WTC11 (cell line): Measurements from ENCODE around the gene PDLIM5. TPM values are rescaled to one million over a fixed set of nuclear protein-coding genes. Genes with fewer than 3 reads are reported as not detected.

Source experiments
- ATAC-seq: fragments of 200-7000 bp; cut with Tn5 transposase; 2 replicates; pipeline ENCODE4 v1.10.0; 2021; ENCODE audit warnings: mild to moderate bottlenecking, moderate library complexity
- CTCF ChIA-PET: fragments of 300-600 bp; sonication (Branson Sonifier 250); formaldehyde crosslinking; loops from one replicate; lab custom pipeline; 2021; ENCODE audit warnings: antibody characterized with exemption; lab: Charles Lee
- POLR2A ChIA-PET: fragments of 350-600 bp; sonication (Branson Sonifier 250); formaldehyde crosslinking; loops from one replicate; lab custom pipeline; 2021; ENCODE audit warnings: antibody characterized with exemption; lab: Charles Lee
- DNase-seq: peaks from one replicate; pipeline ENCODE4 v3.0.0; 2021; ENCODE audit warnings: low spot score
- H3K27ac Mint-ChIP-seq: 2 replicates; pipeline ENCODE4 v1.8.0; 2021; ENCODE audit warnings: mixed read lengths
- H3K27me3 Mint-ChIP-seq: 2 replicates; pipeline ENCODE4 v1.8.0; 2021; ENCODE audit warnings: low read depth, mild to moderate bottlenecking, moderate library complexity, mixed read lengths
- H3K36me3 Mint-ChIP-seq: 2 replicates; pipeline ENCODE4 v1.8.0; 2021; ENCODE audit warnings: mixed read lengths
- H3K4me1 Mint-ChIP-seq: 2 replicates; pipeline ENCODE4 v1.8.0; 2022; ENCODE audit warnings: mixed read lengths
- H3K4me3 Mint-ChIP-seq: 2 replicates; pipeline ENCODE4 v1.8.0; 2021; ENCODE audit warnings: mild to moderate bottlenecking, moderate library complexity, mixed read lengths
- H3K9me3 Mint-ChIP-seq: 2 replicates; pipeline ENCODE4 v1.8.0; 2021; ENCODE audit warnings: mixed read lengths
- ATF2 ChIP-seq: sonication (generic); formaldehyde crosslinking; IDR thresholded peaks from 2 replicates; pipeline ENCODE4 v1.8.1; 2022; ENCODE audit warnings: low read depth, missing genetic modification reagents, borderline replicate concordance
- CREB1 ChIP-seq: sonication (generic); formaldehyde crosslinking; IDR thresholded peaks from 2 replicates; pipeline ENCODE4 v1.8.0; 2023; ENCODE audit warnings: mild to moderate bottlenecking, missing genetic modification reagents
- CREM ChIP-seq: sonication (generic); formaldehyde crosslinking; IDR thresholded peaks from 2 replicates; pipeline ENCODE4 v1.8.1; 2022; ENCODE audit warnings: mild to moderate bottlenecking, missing genetic modification reagents, moderate library complexity
- FOXK1 ChIP-seq: sonication (generic); formaldehyde crosslinking; IDR thresholded peaks from 2 replicates; pipeline ENCODE4 v1.8.0; 2022; ENCODE audit warnings: mild to moderate bottlenecking, moderate library complexity, missing genetic modification reagents
- GABPB1 ChIP-seq: sonication (generic); formaldehyde crosslinking; IDR thresholded peaks from 2 replicates; pipeline ENCODE4 v1.8.1; 2023; ENCODE audit warnings: mild to moderate bottlenecking, missing genetic modification reagents
- NFE2L1 ChIP-seq: sonication (generic); formaldehyde crosslinking; IDR thresholded peaks from 2 replicates; pipeline ENCODE4 v1.8.1; 2023; ENCODE audit warnings: missing genetic modification reagents
- PRDM15 ChIP-seq: sonication (generic); formaldehyde crosslinking; IDR thresholded peaks from 2 replicates; pipeline ENCODE4 v1.8.0; 2022; ENCODE audit warnings: missing genetic modification reagents
- SMAD3 ChIP-seq: sonication (generic); formaldehyde crosslinking; IDR thresholded peaks from 2 replicates; pipeline ENCODE4 v1.8.0; 2022; ENCODE audit warnings: missing genetic modification reagents, mild to moderate bottlenecking, borderline replicate concordance
- SOX15 ChIP-seq: fragments of 250-450 bp; sonication (Bioruptor Pico); IDR thresholded peaks from 2 replicates; pipeline ENCODE4 v1.9.0; 2021; ENCODE audit warnings: mild to moderate bottlenecking
- ZNF219 ChIP-seq: sonication (generic); formaldehyde crosslinking; IDR thresholded peaks from 2 replicates; pipeline ENCODE4 v1.8.0; 2023; ENCODE audit warnings: missing genetic modification reagents, mild to moderate bottlenecking, borderline replicate concordance
- ZNF416 ChIP-seq: fragments of 250-450 bp; sonication (Bioruptor Pico); IDR thresholded peaks from 2 replicates; pipeline ENCODE4 v1.9.0; 2021; ENCODE audit warnings: mild to moderate bottlenecking, inconsistent platforms
- ZNF512 ChIP-seq: sonication (generic); formaldehyde crosslinking; IDR thresholded peaks from 2 replicates; pipeline ENCODE4 v1.8.1; 2022; ENCODE audit warnings: missing genetic modification reagents, borderline replicate concordance
- total RNA-seq: library from RNA; stranded (reverse); gene quantifications from 3 replicates; pipeline ENCODE4 v1.2.3, GENCODE V29; 2021
- TF ChIP-seq, protein P1 (sequence below): sonication (generic); formaldehyde crosslinking; IDR thresholded peaks from 2 replicates; pipeline ENCODE4 v1.8.1; 2023; ENCODE audit warnings: mild to moderate bottlenecking, missing genetic modification reagents, borderline replicate concordance
- TF ChIP-seq, protein P2 (sequence below): sonication (generic); formaldehyde crosslinking; IDR thresholded peaks from 2 replicates; pipeline ENCODE4 v1.8.0; 2022; ENCODE audit warnings: mild to moderate bottlenecking, missing genetic modification reagents

PDLIM5 gene
- total RNA-seq, 1 experiment from 2014 or later = 51.5 TPM

- DNase-seq = no peak
- ChIA-PET POLR2A (no interaction called here), CTCF (no interaction called here)
- peaks cover 11% of the 10 kb centered on the region for H3K4me1 Mint-ChIP-seq
- no peak overlapping the region for H3K27ac Mint-ChIP-seq
- H3K9me3 Mint-ChIP-seq = peaks cover 1% of the 10 kb centered on the region
- peaks cover 10% of the 10 kb centered on the region for H3K27me3 Mint-ChIP-seq
- H3K36me3 Mint-ChIP-seq = peaks cover 1% of the 10 kb centered on the region
- TF ChIP-seq ZNF512 (CRISPR knock-in tag) = no peak
- ATAC-seq = no peak
- H3K4me3 Mint-ChIP-seq = no peak overlapping the region
These were observed 12.1 kb upstream of the PDLIM5 start for GRCh38 chr4:94439606-94440005.

- ChIA-PET POLR2A (no interaction called here), CTCF (no interaction called here)
- Mint-ChIP-seq H3K27ac (no peak overlapping the region), H3K27me3 (peaks cover 4% of the 10 kb centered on the region), H3K4me3 (no peak overlapping the region), H3K36me3 (no peaks in the 10 kb centered on the region), H3K4me1 (peaks cover under 1% of the 10 kb centered on the region; the same call in 1 of the 2 replicates), H3K9me3 (no peaks in the 10 kb centered on the region)
- DNase-seq (no peak), ATAC-seq (no peak)
- no peak for TF ChIP-seq CREB1
- TF ChIP-seq SOX15 = no peak
- TF ChIP-seq GABPB1 (CRISPR knock-in tag) = no peak
- TF ChIP-seq CREM (CRISPR knock-in tag) = no peak
- TF ChIP-seq, protein P1, sequence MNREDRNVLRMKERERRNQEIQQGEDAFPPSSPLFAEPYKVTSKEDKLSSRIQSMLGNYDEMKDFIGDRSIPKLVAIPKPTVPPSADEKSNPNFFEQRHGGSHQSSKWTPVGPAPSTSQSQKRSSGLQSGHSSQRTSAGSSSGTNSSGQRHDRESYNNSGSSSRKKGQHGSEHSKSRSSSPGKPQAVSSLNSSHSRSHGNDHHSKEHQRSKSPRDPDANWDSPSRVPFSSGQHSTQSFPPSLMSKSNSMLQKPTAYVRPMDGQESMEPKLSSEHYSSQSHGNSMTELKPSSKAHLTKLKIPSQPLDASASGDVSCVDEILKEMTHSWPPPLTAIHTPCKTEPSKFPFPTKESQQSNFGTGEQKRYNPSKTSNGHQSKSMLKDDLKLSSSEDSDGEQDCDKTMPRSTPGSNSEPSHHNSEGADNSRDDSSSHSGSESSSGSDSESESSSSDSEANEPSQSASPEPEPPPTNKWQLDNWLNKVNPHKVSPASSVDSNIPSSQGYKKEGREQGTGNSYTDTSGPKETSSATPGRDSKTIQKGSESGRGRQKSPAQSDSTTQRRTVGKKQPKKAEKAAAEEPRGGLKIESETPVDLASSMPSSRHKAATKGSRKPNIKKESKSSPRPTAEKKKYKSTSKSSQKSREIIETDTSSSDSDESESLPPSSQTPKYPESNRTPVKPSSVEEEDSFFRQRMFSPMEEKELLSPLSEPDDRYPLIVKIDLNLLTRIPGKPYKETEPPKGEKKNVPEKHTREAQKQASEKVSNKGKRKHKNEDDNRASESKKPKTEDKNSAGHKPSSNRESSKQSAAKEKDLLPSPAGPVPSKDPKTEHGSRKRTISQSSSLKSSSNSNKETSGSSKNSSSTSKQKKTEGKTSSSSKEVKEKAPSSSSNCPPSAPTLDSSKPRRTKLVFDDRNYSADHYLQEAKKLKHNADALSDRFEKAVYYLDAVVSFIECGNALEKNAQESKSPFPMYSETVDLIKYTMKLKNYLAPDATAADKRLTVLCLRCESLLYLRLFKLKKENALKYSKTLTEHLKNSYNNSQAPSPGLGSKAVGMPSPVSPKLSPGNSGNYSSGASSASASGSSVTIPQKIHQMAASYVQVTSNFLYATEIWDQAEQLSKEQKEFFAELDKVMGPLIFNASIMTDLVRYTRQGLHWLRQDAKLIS (CRISPR knock-in tag) = no peak
- no peak for TF ChIP-seq SMAD3 (CRISPR knock-in tag)
- no peak for TF ChIP-seq ATF2 (CRISPR knock-in tag)
- TF ChIP-seq ZNF219 (CRISPR knock-in tag) = no peak
- no peak for TF ChIP-seq NFE2L1
- no peak for TF ChIP-seq PRDM15 (CRISPR knock-in tag)
These were observed 9.9 kb upstream of the PDLIM5 start for GRCh38 chr4:94441838-94442237.

- TF ChIP-seq ZNF416 (CRISPR knock-in tag) = no peak
- TF ChIP-seq FOXK1 (CRISPR knock-in tag) = no peak
- TF ChIP-seq, protein P2, sequence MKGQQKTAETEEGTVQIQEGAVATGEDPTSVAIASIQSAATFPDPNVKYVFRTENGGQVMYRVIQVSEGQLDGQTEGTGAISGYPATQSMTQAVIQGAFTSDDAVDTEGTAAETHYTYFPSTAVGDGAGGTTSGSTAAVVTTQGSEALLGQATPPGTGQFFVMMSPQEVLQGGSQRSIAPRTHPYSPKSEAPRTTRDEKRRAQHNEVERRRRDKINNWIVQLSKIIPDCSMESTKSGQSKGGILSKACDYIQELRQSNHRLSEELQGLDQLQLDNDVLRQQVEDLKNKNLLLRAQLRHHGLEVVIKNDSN = no peak
- ChIA-PET POLR2A (interaction anchor here (0.6 kb wide), 1 partner anchor 238 kb away, joined by 4 read pairs; no protein-coding TSS in a partner anchor), CTCF (no interaction called here)
- no peak overlapping the region for H3K27ac Mint-ChIP-seq
- H3K27me3 Mint-ChIP-seq = peaks cover 3% of the 10 kb centered on the region
- no peak for ATAC-seq
- H3K4me3 Mint-ChIP-seq = no peak overlapping the region
- no peaks in the 10 kb centered on the region for H3K4me1 Mint-ChIP-seq
- DNase-seq = no peak
- H3K9me3 Mint-ChIP-seq = no peaks in the 10 kb centered on the region
- no peaks in the 10 kb centered on the region for H3K36me3 Mint-ChIP-seq
These were observed 9.5 kb upstream of the PDLIM5 start for GRCh38 chr4:94442251-94442650.
